C4-2B (cell line): Measurements from ENCODE around the gene LGMN.

Experiments
- CTCF ChIP-seq: fragments of 450-650 bp; conservative IDR thresholded peaks from 2 replicates; pipeline ENCODE4 v1.5.1; 2017; ENCODE audit warnings: mild to moderate bottlenecking
- ZFX ChIP-seq: fragments of 450-650 bp; IDR thresholded peaks from 2 replicates; pipeline ENCODE4 v1.6.1; 2017

DNA sequence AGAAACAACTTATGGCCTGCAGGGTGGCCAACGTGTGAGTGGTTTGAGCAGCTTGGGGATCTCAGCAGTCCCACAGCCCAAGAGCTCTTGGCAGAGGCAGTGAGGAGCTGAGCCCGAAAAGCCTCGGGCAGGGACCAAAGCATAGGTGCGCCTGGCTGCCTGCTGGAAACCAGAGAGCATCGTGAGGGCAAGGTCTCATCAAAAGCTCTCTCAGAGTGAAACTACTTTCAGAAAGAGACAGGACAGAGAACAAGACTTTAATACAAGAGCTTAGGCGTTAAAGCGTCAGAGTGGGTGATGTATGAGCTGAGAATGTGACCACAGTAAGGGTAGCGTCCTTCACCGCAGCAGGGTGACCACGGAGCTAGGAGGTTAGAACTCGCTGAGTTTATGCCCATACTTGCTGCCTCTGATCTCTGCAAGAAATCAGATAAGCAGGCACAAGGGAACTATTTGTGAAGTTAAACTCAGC is 30.8 kb downstream of the LGMN start:
- TF ChIP-seq CTCF (no peak), ZFX (no peak)
